HG02759 (cell line): Measurements from ENCODE around the gene FCN1.

Experiments used
- ATAC-seq: cut with Tn5 transposase; IDR thresholded peaks from one replicate; pipeline ENCODE4 v1.9.1; 2021; ENCODE audit warnings: mild to moderate bottlenecking, moderate library complexity; ENCODE audit not compliant: unreplicated experiment

Gene FCN1

DNA sequence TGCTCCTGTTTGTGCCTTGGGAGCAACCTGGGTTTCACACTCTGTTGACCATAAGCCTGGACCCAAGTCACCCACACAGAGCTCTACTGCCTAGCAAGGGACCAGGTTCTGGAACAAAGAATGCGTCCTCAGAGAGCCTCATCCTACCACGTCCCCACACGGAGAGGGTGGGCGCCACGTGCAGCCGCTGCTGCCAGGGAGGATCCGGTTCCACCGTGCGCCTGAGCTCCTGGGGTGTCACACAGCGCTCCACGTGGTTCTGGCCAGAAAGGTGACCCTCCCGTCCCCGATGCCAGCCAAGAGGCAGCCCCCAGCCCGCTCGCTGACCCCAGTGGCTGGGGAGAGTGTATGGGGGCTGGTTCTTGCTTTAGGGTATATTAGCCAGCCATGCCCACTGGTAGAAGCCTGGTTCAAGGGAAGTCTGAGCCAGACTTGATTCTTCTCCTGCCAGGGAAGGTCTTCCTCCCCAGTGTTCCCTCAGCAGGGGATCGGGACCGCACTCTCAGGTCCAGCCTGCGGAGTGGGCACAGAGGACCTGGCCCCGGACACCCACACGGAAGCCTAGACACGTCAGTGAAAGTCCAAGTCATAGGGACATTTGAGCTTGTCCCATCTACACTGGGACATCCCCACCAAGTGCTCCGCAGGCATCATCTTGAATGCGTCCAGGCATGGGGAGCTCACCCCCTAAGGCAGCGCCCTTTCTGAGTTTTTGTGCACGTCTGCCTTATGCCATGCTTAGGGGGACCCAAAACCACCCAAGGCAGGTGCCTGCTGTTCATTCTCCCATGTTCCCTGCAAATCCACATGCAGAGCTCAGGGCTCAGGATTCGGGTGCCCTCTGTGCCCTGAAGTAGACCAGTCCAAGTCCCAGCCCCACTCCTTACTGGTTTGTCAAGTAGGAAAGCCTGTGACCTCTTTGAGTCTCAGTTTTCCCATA, 2.4 kb downstream of the FCN1 start:
- ATAC-seq, result no peak

DNA sequence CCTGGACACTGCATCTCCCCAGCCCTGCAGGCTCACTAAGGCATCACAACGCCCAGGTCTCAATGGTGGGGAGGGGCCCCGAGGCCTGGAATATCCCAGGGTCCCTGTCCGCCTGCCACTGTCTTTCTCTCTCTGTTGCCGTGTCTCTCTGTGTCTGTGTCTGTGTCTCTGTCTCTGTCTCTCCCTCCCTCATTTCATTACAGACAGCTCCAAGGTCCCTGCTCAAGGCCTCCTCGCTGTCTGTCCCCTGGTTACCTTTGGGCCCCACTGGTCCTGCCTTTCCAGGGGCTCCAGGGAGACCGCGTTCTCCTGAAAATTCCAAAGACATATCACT, 3.2 kb downstream of the FCN1 start:
- ATAC-seq, result no peak

DNA sequence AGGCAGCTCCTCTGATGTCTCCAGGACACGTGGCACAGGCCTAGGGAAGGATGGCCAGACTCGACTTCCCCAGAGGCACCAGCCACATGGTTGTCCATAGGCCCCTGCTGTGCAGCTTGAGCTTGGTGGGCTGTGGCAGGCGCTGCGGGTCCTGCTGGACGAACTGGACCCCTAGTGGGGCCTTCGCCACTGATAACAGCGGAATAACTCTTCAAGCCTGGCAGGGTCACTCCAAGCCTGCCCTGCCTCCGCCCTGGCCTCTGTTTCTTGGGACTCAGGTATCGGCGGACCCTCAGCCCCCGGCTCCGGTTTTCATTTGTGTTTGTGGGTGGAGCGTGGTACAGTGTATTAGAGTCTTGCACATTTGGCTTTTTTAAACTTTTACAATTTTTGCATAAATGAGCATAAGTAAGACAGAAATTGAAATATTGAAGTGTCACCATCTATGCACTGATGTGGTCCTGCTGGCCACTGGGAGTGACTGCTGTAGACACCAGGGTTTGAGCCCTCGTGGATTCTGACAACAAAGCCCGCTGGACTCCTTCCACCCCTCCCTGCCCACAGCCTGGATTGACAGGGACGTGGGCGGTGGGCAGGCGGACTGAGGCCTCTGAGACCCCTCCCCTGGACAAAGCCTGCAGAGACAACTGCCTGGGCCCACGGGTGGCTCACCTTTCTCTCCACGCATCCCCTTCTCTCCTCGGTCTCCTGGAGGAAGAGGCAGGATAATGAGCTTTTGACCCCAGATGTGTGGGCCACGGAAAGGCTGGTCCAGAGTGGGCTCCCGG, 3.8 kb downstream of the FCN1 start:
- no peak for ATAC-seq

DNA sequence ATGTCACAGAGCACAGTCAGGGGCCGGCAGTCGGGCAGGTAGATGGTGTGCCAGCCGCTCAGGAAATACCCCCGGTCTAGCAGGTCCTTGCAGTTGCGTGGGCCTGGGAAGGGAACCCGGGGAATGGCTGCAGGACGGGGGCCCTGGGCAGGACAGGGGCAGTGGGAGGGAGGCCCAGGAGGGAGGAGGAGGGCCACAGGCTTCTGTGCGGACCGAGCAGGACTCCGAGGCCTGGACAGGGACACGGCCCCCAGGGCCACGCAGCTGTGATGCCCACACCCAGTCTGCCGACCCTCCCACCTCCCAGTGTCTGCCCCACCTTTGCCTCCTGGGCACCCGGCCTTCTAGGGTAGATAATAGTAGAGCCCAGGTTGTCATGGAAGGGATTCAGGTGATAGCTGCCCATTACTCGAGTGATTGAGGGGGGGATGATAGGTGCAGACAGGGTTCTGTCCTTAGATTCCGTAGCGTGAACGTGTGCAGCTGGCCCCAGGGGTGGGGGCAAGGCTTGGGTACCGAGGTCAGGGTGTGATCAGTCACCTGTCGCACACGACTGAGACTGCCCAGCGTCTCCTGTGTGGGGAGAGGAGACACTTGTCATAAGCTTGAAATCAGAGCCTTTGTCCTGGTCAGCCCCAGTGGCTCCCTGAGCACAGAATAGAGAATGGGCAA, 4.5 kb downstream of the FCN1 start:
- ATAC-seq, result no peak

DNA sequence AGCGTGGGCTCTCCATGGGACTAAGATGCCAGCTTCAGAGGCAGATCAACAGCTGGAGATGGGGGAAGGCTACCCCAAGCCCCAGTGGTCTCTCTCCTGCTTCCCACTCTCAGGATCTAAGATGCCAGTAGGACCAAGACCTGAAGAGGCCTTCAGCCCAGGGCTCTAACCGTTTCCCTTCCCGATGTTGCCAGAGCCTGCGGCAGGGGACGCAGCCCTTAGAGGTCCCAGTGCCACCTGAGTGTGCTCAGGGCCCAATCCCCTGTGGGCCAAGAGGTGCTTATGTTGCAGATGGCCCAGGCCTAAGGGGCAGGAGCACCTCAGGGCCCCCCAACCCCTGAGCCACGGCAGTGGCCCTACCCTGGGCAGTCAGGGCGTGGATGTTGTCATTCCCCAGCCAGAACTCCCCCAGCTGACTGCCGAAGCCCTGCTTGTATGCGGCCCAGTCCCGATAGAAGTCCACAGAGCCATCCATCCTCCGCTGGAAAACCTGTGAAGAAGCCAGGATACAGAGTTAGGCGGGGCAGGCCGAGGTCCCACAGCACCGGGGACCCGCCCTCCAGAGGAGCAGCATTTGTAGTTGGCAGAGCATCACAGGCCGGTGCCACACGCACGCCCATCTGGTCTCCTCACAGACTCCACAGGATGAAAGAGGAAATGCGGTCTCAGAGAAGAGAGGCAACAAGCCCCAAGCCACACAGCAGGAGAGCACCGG, 5.4 kb downstream of the FCN1 start:
- ATAC-seq, result no peak

DNA sequence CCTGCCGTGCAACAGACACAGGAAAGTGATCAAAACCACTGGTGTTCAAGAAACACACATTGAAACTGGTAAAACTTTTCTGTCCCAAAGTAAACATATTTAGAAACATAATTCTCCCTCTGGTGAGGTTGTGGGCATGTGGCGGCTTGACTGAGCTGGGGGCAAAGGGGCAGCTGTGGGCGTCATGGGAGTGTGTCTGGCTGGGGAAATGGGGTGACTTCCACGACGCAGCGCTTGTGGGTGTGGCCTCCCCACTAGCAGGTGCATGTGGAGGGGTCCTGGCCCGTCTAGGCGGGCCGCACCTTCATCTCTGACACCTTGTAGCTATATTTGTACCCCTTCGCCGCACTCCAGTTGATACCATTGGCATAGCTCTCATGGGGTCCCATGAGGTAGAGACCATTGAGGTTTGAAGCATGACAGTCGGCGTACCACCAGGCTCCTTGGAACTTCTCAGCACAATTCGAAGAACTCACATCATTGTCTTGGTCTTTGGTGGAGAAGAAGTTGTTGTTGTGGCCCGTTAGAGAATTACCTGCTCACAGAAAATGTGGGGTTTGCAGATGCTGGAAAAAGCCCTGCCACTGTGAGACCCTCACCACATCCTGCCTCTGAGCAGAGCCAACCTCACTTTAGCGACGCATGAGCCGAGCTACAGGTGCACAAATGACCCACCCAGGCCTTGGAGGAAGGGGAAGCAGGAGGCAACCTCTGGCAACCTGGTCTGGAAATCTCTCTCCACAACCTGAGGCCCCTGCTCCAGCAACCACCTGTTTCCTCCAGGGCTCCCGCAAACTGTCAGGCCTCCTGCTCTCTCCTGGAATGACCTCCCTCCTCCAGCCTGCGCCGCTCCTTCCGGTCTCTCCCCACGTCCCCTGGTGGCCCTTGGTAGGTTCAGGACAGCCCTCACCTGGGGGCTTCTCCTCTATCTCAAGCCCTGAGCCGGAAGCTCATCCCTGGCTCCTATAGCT, 7.9 kb downstream of the FCN1 start:
- ATAC-seq, result no peak

DNA sequence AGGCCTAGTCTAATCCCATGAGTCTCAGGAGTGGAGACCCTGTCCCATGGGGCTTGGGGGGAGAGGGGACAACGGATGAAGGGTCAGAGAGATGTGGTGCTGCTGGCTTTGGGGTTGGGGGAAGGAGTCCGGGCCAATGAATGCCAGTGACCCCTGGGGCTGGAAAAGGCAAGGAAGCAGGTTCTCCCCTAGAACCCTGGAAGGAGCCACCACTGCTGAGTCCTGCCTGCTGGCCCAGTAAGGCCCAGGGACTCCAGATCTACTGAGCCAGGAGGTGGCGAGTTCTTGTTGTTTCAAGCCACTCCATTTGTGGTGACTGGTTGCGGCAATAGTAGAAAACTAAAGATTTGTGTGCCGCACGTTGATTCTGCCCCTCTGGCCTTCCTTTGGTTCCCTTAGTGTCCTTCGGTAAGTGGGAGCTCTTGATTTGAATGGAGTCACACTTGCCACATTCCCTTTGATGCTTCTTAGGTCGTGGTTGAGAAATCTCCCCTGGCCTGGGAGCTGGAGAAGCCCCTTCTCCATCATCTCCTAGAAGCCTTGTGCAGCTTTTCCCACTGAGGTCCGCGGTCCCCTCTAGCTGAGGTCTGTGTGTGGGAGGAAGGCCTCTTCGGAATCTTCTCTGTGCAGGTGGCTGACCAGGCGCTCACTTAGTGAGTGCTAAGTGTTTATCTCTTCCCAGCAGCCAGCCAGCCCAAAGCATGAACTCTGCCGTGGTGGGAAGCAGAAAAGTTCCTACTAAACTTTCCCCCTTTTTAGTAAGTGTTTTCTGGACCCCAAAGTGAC, 9.0 kb downstream of the FCN1 start:
- no peak for ATAC-seq

DNA sequence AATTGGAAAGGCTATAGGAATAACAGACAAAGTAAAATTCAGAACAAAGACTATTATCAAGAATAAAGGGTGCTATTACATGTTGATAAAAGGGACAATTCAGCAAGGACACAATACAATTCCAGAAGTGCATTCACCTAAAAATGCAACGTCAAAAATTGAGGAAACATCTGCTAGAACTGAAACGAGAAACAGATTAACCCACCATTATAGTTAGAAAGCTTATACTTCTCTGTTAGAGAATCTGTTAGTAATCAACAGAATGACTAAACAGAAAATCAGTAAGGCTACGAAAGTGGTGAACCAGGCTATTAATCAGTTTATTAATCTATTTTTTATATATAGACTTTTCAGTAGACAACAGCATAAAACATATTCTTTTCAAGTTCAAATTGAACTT, 14.8 kb downstream of the FCN1 start:
- no peak for ATAC-seq

DNA sequence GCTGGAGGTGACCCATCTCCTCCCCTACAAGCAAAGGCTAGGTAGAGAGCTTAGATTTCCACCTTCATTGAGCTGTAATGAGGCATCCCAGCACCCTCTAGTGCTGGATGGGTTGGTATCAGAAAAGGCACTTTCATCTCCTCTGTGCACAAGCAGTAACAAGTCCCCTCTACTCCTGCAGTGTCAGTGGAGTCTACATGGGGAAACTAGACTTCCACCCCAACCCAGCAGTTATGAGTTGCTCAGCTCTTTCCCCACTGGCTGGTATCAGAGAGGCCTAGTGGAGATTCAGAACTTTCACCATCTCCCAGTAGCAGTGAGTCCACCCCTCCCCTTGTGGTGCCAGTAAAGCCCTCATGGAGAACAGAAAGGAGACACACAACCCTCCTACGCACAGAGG, 17.9 kb downstream of the FCN1 start:
- no peak for ATAC-seq

DNA sequence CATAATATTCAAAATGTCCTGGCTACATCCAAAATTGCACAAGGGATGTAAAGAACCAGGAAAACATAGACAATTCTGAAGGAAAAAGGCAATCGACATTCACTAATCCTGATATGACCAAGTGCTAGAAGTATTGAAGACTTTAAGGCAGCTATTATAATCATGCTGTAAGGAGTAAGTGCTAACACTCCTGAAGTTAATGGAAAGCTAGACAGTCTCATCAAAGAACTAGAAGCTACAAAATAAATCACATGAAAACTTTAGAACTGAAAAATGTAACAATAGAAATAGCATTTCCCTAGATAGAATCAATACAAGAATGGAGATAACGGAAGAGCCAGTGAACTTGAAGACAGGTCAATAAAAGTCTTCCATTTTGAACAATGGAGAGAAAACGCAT, 18.5 kb downstream of the FCN1 start:
- ATAC-seq, result no peak

DNA sequence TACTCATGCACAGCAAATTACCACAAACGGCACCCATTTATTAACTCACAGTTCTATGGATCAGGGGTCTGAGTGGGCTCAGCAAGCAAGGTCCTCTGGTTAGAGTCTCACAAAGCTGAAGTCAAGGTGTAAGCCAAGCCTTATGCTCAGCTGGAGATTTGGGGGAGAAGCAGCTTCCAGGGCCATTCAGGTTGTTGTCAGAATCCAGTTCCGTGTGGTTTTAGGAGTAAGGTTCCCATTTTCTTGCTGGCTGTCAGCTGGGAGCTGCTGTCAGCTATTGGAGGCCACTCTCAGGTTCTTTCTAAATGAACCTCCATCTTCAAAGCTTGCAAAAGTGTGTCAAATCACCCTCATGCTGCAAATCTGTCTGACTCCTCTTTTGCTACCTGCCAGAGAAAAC, 19.4 kb downstream of the FCN1 start:
- ATAC-seq, result no peak

DNA sequence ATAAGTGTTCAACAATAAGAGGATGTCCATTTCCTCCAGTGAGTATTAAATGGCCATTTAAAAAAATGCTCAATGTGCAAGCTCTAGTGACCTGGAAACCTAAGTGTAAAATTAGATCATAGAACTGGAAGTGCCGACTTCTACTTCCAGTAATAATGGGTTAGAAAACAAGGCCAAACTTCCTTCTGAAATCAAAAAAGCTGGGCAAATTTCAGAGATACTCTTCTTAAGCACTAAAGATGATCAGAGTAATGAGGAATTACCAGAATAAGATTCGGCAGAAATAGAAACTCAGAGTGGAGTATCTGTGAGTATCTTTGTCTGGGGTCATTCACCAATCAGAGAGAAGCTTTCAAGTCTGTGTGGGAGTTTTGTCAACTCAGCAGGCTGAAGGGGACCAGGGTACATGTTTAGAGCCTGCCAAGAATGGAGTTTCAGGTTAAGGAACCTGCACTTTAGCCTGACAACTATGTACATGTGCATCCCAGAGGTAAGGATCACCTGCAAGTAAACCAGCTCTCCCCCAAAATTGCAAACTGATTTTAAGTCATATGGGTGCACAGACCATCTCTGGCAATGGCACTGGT, 20.0 kb downstream of the FCN1 start:
- ATAC-seq, result no peak

DNA sequence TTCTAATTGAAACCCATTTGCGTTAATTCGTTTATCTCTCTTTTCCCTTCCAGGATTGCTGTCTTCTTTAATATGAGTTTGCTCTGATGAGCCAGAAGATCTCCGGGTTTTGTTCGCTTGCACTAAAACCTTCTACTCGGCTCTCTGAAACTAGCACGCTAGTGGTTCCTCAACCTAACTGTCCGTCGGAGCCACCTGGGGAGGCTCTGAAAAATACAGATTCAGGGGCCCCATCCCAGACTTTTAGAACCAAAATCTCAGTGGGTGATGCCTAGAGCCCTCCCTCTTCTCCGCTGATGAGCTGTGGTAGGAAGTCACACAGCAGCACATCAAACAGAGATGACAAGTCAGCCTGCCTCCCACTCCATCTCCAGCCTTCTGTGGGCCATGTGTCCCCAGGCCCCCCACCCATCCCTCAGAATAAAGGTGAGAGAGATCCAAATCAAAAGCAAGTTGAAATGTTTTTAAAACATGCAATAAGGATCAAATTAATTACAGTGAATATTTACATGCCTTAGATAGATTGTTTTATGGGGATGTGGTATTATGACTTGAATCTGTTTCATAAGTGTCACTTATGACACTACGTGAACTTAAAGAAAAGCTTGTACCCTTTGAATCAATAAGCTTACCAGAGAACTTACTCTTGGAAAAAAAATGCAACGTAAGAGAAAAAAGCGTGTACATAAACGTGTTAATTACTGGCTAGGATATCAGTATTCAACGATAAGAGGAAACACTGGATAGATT, 20.7 kb downstream of the FCN1 start:
- ATAC-seq, result no peak

DNA sequence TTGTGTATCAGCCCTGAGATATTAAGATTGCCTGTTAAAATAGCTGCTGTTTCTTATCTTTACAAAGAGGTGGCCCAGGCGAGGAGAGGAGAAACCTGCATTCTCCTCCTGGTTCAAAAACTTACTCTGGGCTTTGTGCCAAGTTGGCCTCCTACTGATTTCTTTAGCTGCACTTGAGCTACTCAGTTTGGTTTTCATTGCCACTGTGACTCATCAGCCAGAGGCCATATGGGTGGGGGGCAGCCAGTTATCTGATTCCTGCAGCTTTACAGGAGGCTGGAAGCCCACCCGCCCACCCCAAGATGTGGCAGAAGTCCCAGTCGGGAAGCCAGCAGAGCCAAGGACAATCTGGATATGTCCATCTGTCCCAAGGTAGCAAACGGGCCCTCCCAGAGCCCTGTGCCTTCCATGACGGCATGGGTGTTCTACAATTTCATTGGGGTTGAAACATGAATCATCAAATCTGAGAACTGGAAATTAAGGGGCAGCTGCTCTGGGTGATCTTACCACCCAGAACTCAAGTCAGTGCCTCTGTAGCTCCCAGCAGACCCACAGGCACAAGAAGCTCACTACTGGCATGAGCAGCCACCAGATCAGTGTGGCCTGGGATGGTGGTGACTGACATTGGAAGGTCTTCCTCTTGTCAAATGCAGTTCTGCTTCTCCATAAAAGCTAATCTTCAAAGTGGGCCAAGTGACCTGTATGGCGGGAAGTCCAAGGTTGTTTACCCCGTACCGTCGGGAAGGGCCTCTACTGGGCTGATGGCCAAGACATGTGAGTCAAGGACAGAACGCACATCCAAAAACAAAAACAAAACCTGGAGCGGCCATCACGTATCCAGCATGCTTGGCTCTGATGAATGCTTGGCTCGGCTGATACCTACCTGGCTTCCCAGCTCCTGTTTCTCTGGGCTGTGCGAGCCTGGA, 21.5 kb downstream of the FCN1 start:
- no peak for ATAC-seq

DNA sequence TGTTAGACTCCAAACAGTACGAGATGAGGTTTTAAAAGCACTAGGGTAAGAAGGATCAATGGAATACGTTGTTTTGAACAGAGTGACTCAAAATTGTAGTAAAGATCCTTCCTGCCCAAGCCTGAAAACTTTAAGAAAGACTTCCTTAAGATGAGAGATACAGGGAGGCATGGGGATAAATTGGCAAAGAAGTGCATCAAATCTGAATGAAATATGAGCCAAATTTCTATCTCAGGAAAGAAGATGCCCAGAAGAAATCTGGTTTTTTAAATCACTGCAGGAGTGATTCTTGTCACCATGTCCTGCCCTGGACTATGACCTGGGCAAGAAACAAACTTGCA, 22.2 kb downstream of the FCN1 start:
- ATAC-seq, result no peak

DNA sequence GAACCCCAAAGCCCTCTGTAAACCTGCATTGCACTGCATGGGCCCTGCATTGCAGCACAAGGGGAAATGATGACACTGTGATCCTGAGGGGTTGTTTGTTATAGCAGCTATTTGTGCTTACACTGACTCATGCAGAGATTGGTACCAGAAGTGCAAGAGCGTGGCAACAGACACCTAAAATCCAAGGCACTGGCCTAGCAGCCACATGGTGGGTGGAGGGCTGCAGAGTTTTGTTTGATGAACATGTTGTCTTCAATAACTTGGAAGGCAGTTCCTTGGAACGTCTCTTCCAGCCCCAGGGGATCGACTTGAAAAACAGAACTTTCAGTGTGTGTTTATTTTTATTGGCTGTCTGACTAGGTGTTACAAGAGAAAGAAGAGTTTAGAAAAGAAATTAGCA, 22.6 kb downstream of the FCN1 start:
- ATAC-seq, result no peak
